ENCODE measurements around the gene STX7.

Gene STX7

DNA sequence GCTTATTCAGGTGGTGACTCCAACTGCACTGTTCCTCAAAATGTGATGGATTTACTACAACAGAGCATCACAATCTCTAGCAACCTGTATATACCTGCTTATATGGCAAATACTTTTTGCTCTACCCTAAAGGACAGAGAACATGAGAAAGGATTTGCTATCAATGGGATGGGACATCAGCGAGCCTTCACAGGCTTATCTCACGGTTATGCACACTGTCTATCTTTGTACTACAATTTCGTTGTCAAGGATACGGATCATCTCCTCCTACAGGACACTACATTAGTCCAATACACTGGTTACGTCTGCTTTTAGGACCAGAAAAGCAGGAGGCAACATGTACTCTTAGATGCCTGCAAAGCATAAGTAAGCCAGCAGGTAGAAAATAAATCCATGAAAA lies 34.2 kb downstream of the STX7 start:
- H3K79me2 ChIP-seq (ENCODE audit: insufficient read depth, low read length): peaks cover 63% of the 10 kb centered on the region
- TF ChIP-seq, protein P1, sequence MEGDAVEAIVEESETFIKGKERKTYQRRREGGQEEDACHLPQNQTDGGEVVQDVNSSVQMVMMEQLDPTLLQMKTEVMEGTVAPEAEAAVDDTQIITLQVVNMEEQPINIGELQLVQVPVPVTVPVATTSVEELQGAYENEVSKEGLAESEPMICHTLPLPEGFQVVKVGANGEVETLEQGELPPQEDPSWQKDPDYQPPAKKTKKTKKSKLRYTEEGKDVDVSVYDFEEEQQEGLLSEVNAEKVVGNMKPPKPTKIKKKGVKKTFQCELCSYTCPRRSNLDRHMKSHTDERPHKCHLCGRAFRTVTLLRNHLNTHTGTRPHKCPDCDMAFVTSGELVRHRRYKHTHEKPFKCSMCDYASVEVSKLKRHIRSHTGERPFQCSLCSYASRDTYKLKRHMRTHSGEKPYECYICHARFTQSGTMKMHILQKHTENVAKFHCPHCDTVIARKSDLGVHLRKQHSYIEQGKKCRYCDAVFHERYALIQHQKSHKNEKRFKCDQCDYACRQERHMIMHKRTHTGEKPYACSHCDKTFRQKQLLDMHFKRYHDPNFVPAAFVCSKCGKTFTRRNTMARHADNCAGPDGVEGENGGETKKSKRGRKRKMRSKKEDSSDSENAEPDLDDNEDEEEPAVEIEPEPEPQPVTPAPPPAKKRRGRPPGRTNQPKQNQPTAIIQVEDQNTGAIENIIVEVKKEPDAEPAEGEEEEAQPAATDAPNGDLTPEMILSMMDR (IDR thresholded peaks at IDR 0.05; ENCODE audit: low read length): no peak
- TF ChIP-seq EZH2 (IDR thresholded peaks at IDR 0.05; ENCODE audit: borderline replicate concordance, low read length): no peak
- no peak overlapping the region for H3K9ac ChIP-seq (ENCODE audit: low read length)

DNA sequence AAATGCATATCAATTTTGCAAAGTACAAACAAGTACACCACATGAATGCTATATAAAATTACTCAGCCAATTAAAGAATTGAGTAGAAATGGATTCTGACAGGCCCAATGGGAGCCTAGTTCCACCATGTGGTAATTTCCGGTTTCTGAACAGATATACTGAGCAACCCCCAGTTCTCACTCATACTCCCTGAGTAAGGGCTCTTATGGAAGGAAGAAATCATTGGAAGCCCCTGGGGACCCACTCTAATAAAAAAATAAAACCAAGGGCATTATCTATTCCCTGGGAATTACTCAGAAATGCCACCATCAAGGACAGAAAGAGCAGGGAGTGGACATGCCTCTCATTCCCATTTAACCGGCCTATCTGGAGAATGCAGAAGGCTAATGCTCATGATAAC lies 34.6 kb downstream of the STX7 start:
- Histone ChIP-seq H3K36me3 (ENCODE audit: insufficient read depth, low read length) (peaks cover 49% of the 10 kb centered on the region), H4K20me1 (ENCODE audit: insufficient read depth, low read length) (no peaks in the 10 kb centered on the region), H2AFZ (ENCODE audit: low read length) (no peak overlapping the region), H3K4me1 (ENCODE audit: insufficient read depth, low read length, severe bottlenecking) (peaks cover 19% of the 10 kb centered on the region), H3K27ac (ENCODE audit: low read depth, low read length, poor library complexity, severe bottlenecking) (no peak overlapping the region), H3F3A (ENCODE audit: insufficient read depth, low read length) (no peaks in the 10 kb centered on the region), H3K79me2 (ENCODE audit: insufficient read depth, low read length) (peaks cover 59% of the 10 kb centered on the region), H3K4me2 (ENCODE audit: low read length) (no peak overlapping the region), H3K9me3 (ENCODE audit: low read length) (no peaks in the 10 kb centered on the region), H3K4me3 (ENCODE audit: low read depth, low read length, poor library complexity, severe bottlenecking) (no peak overlapping the region), H3K9me2 (ENCODE audit: low read depth, low read length) (no peaks in the 10 kb centered on the region), H3K27me3 (ENCODE audit: insufficient read depth, low read length) (no peaks in the 10 kb centered on the region), H3K9ac (ENCODE audit: low read length) (no peak overlapping the region)
- TF ChIP-seq EZH2 (IDR thresholded peaks at IDR 0.05; ENCODE audit: borderline replicate concordance, low read length): no peak
- TF ChIP-seq, protein P1 (IDR thresholded peaks at IDR 0.05; ENCODE audit: low read length): no peak

More for the DNA sequence above, 34.2 kb downstream of the STX7 start:
- H3K9me2 ChIP-seq (ENCODE audit: low read depth, low read length): no peaks in the 10 kb centered on the region
- no peaks in the 10 kb centered on the region for H4K20me1 ChIP-seq (ENCODE audit: insufficient read depth, low read length)
- no peak overlapping the region for H3K27ac ChIP-seq (ENCODE audit: low read depth, low read length, poor library complexity, severe bottlenecking)
- H3K4me1 ChIP-seq (ENCODE audit: insufficient read depth, low read length, severe bottlenecking): peaks cover 24% of the 10 kb centered on the region
- H3K27me3 ChIP-seq (ENCODE audit: insufficient read depth, low read length): no peaks in the 10 kb centered on the region
- H3K4me2 ChIP-seq (ENCODE audit: low read length): no peak overlapping the region
- H3K9me3 ChIP-seq (ENCODE audit: low read length): no peaks in the 10 kb centered on the region
- H3K4me3 ChIP-seq (ENCODE audit: low read depth, low read length, poor library complexity, severe bottlenecking): no peak overlapping the region
- H3F3A ChIP-seq (ENCODE audit: insufficient read depth, low read length): no peaks in the 10 kb centered on the region
- peaks cover 50% of the 10 kb centered on the region for H3K36me3 ChIP-seq (ENCODE audit: insufficient read depth, low read length)
- H2AFZ ChIP-seq (ENCODE audit: low read length): no peak overlapping the region

- no peak overlapping the region for H2AFZ ChIP-seq (ENCODE audit: low read length)
- H3K9ac ChIP-seq (ENCODE audit: low read length): no peak overlapping the region
- H3F3A ChIP-seq (ENCODE audit: insufficient read depth, low read length): no peaks in the 10 kb centered on the region
- no peaks in the 10 kb centered on the region for H3K27me3 ChIP-seq (ENCODE audit: insufficient read depth, low read length)
- no peak overlapping the region for H3K4me3 ChIP-seq (ENCODE audit: low read depth, low read length, poor library complexity, severe bottlenecking)
- H3K4me2 ChIP-seq (ENCODE audit: low read length): no peak overlapping the region
- no peaks in the 10 kb centered on the region for H3K9me3 ChIP-seq (ENCODE audit: low read length)
- H3K9me2 ChIP-seq (ENCODE audit: low read depth, low read length): no peaks in the 10 kb centered on the region
- peaks cover 45% of the 10 kb centered on the region for H3K79me2 ChIP-seq (ENCODE audit: insufficient read depth, low read length)
- H3K36me3 ChIP-seq (ENCODE audit: insufficient read depth, low read length): peaks cover 46% of the 10 kb centered on the region
- no peaks in the 10 kb centered on the region for H4K20me1 ChIP-seq (ENCODE audit: insufficient read depth, low read length)
- peak overlapping the region; percentile 27 for H3K27ac ChIP-seq (ENCODE audit: low read depth, low read length, poor library complexity, severe bottlenecking)
- TF ChIP-seq, protein P1 (IDR thresholded peaks at IDR 0.05; ENCODE audit: low read length): no peak
- TF ChIP-seq EZH2 (IDR thresholded peaks at IDR 0.05; ENCODE audit: borderline replicate concordance, low read length): no peak
- peaks cover 12% of the 10 kb centered on the region for H3K4me1 ChIP-seq (ENCODE audit: insufficient read depth, low read length, severe bottlenecking)
Observed at GRCh38 chr6:132476688-132477087, 36.2 kb downstream of the STX7 start.

All from OCI-LY1 (cell line).